ENCODE measurements around the gene SLC2A2. TPM values are rescaled to one million over a fixed set of nuclear protein-coding genes. Genes with fewer than 3 reads are reported as not detected.

The SLC2A2 gene
- total RNA-seq, 4 donors from 2014 or later = 2.0 TPM; not detected in 3

DNA sequence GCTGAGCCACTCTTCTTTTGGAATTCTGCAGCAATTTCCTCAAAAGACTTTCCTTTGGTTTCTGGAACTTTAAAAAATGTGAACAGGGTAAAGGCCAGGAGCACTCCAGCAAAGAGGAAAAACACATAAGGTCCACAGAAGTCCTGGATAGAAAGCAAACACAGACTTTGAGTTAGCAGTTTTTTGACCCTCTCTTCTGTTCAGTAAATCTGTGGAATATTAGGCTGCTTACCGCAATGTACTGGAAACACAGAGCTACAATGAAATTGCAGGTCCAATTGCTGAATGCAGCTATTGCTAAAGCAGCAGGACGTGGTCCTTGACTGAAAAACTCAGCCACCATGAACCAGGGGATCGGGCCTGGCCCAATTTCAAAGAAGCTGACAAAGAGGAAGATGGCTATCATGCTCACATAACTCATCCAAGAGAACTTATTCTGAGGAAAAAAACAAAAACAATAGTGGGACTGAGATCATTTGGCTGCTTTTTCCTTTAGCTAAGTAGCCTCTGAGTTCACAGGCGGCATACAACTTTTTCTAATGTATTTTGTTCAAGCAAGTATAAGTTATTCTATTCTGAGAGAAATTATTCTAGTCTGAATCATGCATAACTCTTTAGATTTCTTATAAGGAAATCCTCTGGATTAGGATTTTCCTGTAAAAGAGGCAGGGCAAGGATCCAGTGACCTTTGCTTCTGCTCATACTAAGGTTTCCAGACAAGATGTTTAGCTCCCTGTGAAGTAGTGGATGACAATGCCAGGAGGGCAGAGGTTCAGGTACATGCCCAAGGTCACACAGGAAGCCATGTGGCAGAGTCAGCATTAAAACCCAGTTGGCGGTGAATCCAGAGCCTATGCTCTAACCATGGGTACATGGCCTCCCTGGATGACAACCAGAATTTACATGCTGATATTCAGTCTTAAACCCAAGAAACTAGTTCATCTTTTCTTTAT, 28.3 kb downstream of the SLC2A2 start:
- Histone ChIP-seq H3K27ac (no peak overlapping the region), H3K36me3 (no peaks in the 10 kb centered on the region), H3K4me1 (peaks cover 3% of the 10 kb centered on the region), H3K4me3 (no peak overlapping the region), H3K9me3 (no peaks in the 10 kb centered on the region), H3K27me3 (no peaks in the 10 kb centered on the region)
- 62% methylated on average over 5 of the region's 5 CpGs for WGBS
- DNase-seq (ENCODE audit: low spot score in 2 of 2) = no peak
- TF ChIP-seq POLR2A (IDR thresholded peaks at IDR 0.05) = no peak
- TF ChIP-seq, protein P1, sequence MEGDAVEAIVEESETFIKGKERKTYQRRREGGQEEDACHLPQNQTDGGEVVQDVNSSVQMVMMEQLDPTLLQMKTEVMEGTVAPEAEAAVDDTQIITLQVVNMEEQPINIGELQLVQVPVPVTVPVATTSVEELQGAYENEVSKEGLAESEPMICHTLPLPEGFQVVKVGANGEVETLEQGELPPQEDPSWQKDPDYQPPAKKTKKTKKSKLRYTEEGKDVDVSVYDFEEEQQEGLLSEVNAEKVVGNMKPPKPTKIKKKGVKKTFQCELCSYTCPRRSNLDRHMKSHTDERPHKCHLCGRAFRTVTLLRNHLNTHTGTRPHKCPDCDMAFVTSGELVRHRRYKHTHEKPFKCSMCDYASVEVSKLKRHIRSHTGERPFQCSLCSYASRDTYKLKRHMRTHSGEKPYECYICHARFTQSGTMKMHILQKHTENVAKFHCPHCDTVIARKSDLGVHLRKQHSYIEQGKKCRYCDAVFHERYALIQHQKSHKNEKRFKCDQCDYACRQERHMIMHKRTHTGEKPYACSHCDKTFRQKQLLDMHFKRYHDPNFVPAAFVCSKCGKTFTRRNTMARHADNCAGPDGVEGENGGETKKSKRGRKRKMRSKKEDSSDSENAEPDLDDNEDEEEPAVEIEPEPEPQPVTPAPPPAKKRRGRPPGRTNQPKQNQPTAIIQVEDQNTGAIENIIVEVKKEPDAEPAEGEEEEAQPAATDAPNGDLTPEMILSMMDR (IDR thresholded peaks at IDR 0.05) = no peak
- no peak for TF ChIP-seq EP300 (IDR thresholded peaks at IDR 0.05)
- TF ChIP-seq POLR2AphosphoS5 (IDR thresholded peaks at IDR 0.05) = no peak

DNA sequence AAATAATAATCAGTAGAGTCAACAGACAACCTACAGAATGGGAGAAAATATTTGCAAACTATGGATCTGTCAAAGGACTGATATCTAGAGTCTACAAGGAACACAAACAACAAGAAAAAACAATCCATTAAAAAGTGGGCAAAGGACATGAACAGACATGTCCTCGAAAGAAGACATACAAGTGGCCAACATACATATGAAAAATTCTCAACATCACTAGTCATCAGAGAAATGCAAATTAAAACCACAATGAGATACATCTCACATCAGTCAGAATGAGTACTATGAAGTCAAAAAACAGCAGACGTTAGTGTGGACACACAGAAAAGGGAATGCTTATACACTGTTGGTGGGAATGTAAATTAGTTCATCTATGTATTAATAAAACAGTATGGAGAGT, 33.7 kb downstream of the SLC2A2 start:
- H3K27me3 ChIP-seq = peaks cover 3% of the 10 kb centered on the region
- H3K4me3 ChIP-seq = no peak overlapping the region
- TF ChIP-seq, protein P1 (IDR thresholded peaks at IDR 0.05) = no peak
- DNase-seq (ENCODE audit: low spot score in 2 of 2) = no peak
- H3K9me3 ChIP-seq = no peaks in the 10 kb centered on the region
- no peaks in the 10 kb centered on the region for H3K36me3 ChIP-seq
- no peak overlapping the region for H3K27ac ChIP-seq
- H3K4me1 ChIP-seq = no peaks in the 10 kb centered on the region
- WGBS = 79% methylated on average over 2 of the region's 2 CpGs

DNA sequence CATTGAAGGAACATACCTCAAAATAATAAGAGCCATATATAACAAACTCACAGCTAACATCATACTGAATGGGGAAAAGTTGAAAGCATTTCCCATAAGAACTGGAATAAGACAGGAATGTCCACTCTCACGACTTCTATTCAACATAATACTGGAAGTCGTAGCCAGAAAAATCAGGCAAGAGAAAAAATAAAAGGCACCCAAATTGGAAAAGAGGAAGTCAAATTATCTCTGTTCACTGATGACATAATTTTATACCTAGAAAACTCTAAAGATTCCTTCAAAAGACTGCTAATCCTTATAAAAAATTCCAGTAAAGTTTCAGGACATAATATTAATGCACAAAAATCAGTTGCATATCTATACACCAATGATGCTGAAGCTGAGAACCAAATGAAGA, 34.9 kb downstream of the SLC2A2 start:
- H3K27me3 ChIP-seq = peaks cover 3% of the 10 kb centered on the region
- no peaks in the 10 kb centered on the region for H3K4me1 ChIP-seq
- no peaks in the 10 kb centered on the region for H3K9me3 ChIP-seq
- no peak for DNase-seq (ENCODE audit: low spot score in 2 of 2)
- no peak overlapping the region for H3K4me3 ChIP-seq
- H3K36me3 ChIP-seq = no peaks in the 10 kb centered on the region
- WGBS = 77% methylated on average over 2 of the region's 2 CpGs
- TF ChIP-seq POLR2A (IDR thresholded peaks at IDR 0.05) = no peak
- TF ChIP-seq EP300 (IDR thresholded peaks at IDR 0.05) = no peak
- TF ChIP-seq, protein P1 (IDR thresholded peaks at IDR 0.05) = no peak
- TF ChIP-seq POLR2AphosphoS5 (IDR thresholded peaks at IDR 0.05) = no peak
- H3K27ac ChIP-seq = no peak overlapping the region

DNA sequence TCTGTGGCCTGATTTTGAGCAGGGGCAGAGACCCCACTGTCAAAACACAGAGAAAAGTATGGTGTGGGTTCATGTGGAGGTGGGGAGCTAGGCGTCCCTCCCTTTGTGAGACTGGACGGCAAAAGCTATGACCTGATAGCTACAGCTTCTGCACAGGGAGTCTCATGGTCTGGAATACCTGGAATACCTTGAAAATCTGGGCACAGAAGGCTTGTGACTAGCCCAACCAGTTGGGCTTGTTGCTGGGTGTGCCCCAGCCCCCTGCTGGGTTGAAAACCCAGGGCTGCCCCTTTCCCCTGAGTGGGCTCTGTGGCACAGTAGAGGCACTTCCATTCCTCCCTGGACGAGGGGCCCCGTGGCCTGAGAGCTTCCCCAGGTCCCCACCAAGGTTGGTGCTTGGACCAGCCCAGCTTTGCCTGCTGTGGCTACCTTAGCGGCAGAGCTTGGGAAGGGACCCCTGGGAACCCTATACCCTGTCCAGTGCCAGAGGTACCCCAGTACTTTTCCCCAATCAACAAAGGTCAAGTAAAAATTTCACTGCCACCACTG, 37.3 kb downstream of the SLC2A2 start:
- Histone ChIP-seq H3K27me3 (peaks cover 3% of the 10 kb centered on the region), H3K27ac (no peak overlapping the region), H3K36me3 (no peaks in the 10 kb centered on the region), H3K4me3 (no peak overlapping the region), H3K4me1 (no peaks in the 10 kb centered on the region), H3K9me3 (no peaks in the 10 kb centered on the region)
- DNase-seq (ENCODE audit: low spot score in 2 of 2) = no peak
- TF ChIP-seq POLR2AphosphoS5 (IDR thresholded peaks at IDR 0.05) (no peak), EP300 (IDR thresholded peaks at IDR 0.05) (no peak), POLR2A (IDR thresholded peaks at IDR 0.05) (no peak)
- TF ChIP-seq, protein P1 (IDR thresholded peaks at IDR 0.05) = no peak
- WGBS = 90% methylated on average over 4 of the region's 5 CpGs

DNA sequence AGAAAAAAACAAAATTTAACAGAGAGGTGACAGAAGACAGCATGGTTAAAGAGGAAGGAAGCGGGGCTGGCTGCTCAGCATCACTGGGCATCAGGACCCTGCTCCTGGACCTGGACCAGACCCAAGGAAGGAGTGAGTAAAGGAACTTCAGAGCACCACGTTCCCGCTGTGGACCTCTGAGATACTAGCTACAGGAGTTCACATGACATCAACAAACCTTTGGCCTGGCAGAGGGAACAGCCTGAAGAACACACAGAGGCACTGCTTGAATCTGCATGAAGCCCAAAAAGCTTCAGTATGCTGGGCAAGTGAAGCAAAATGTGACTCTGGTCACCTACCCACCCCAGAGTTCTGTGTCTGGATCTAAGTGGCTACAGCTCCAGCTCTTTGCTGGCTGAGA, 38.1 kb downstream of the SLC2A2 start:
- peaks cover 3% of the 10 kb centered on the region for H3K27me3 ChIP-seq
- H3K36me3 ChIP-seq = no peaks in the 10 kb centered on the region
- 71% methylated on average over 3 of the region's 3 CpGs for WGBS
- no peak for DNase-seq (ENCODE audit: low spot score in 2 of 2)
- no peak overlapping the region for H3K27ac ChIP-seq
- H3K9me3 ChIP-seq = no peaks in the 10 kb centered on the region
- H3K4me1 ChIP-seq = no peaks in the 10 kb centered on the region
- TF ChIP-seq POLR2AphosphoS5 (IDR thresholded peaks at IDR 0.05) = no peak
- no peak for TF ChIP-seq EP300 (IDR thresholded peaks at IDR 0.05)
- TF ChIP-seq POLR2A (IDR thresholded peaks at IDR 0.05) = no peak
- TF ChIP-seq, protein P1 (IDR thresholded peaks at IDR 0.05) = no peak
- H3K4me3 ChIP-seq = no peak overlapping the region

Data from suprapubic skin (tissue), 4 donors.